Measurements from ENCODE around the gene PXMP4. TPM values are rescaled to one million over a fixed set of nuclear protein-coding genes. Genes with fewer than 3 reads are reported as not detected.
A peak's percentile ranks its signal among the peaks of the same experiment; 100 is the strongest.

The PXMP4 gene
- total RNA-seq, 1 experiment from 2014 or later: 14.5 TPM

GRCh38 chr20:33669873-33670640 is 50.1 kb downstream of the PXMP4 start:
- no peak for DNase-seq (ENCODE audit: low spot score)

- DNase-seq (ENCODE audit: low spot score): no peak
Observed at GRCh38 chr20:33669224-33669623, 50.9 kb downstream of the PXMP4 start.

GRCh38 chr20:33668466-33669155 is 51.5 kb downstream of the PXMP4 start:
- no peak for DNase-seq (ENCODE audit: low spot score)

GRCh38 chr20:33667676-33668465 is 52.2 kb downstream of the PXMP4 start:
- peak; percentile 95 for DNase-seq (ENCODE audit: low spot score)

- DNase-seq (ENCODE audit: low spot score): no peak
Observed at GRCh38 chr20:33667245-33667675, 52.9 kb downstream of the PXMP4 start.

- DNase-seq (ENCODE audit: low spot score): peak; percentile 100
Observed at GRCh38 chr20:33666293-33667244, 53.5 kb downstream of the PXMP4 start, which contains the start of gene ACTL10. ACTL10 (plus strand) TSS chr20:33666943; CDS start chr20:33667498, 555 bp downstream.

GRCh38 chr20:33664762-33665144 is 55.4 kb downstream of the PXMP4 start:
- no peak for DNase-seq (ENCODE audit: low spot score)

GRCh38 chr20:33664085-33664761 is 55.9 kb downstream of the PXMP4 start:
- no peak for DNase-seq (ENCODE audit: low spot score)

GRCh38 chr20:33663161-33664084 is 56.7 kb downstream of the PXMP4 start:
- peak; percentile 84 for DNase-seq (ENCODE audit: low spot score)

- DNase-seq (ENCODE audit: low spot score): no peak
Observed at GRCh38 chr20:33662172-33662571, 57.9 kb downstream of the PXMP4 start, which contains the start of gene C20orf144. C20orf144 (plus strand) TSS chr20:33662327; CDS start chr20:33662346, 19 bp downstream.

- DNase-seq (ENCODE audit: low spot score): no peak
Observed at GRCh38 chr20:33660685-33661058, 59.4 kb downstream of the PXMP4 start.

- DNase-seq (ENCODE audit: low spot score): no peak
Observed at GRCh38 chr20:33660035-33660684, 60.0 kb downstream of the PXMP4 start.

- DNase-seq (ENCODE audit: low spot score): no peak
Observed at GRCh38 chr20:33659341-33660034, 60.6 kb downstream of the PXMP4 start.

- no peak for DNase-seq (ENCODE audit: low spot score)
Observed at GRCh38 chr20:33658929-33659328, 61.2 kb downstream of the PXMP4 start.

- no peak for DNase-seq (ENCODE audit: low spot score)
Observed at GRCh38 chr20:33658510-33658909, 61.6 kb downstream of the PXMP4 start.

GRCh38 chr20:33657704-33658095 is 62.4 kb downstream of the PXMP4 start:
- DNase-seq (ENCODE audit: low spot score): no peak

GRCh38 chr20:33656783-33657703 is 63.1 kb downstream of the PXMP4 start:
- DNase-seq (ENCODE audit: low spot score): no peak

Measured in HT-29 (cell line).